Breast epithelium (tissue), 4 donors: Measurements from ENCODE around the gene SPTBN5. TPM values are rescaled to one million over a fixed set of nuclear protein-coding genes. Genes with fewer than 3 reads are reported as not detected.

ENCODE experiments used
- DNase-seq, 2 donors: peaks; one replicate each; pipeline ENCODE4 v3.0.0-alpha.2; 2019; ENCODE audit warnings: low spot score in 2 of 2
- H3K27ac ChIP-seq, 2 donors: fragments of 200-600 bp; sonication (generic) in 1 of 2; one replicate each; pipeline ENCODE4 v1.5.1; 2016 to 2019; ENCODE audit warnings: mild to moderate bottlenecking in 1 of 2
- H3K27me3 ChIP-seq, 2 donors: fragments of 200-600 bp; sonication (generic) in 1 of 2; one replicate each; pipeline versions ENCODE4 v1.5.1 to v1.6.0; 2017 to 2019; ENCODE audit warnings: control low read depth in 1 of 2, mild to moderate bottlenecking in 1 of 2
- H3K36me3 ChIP-seq: fragments of 200-600 bp; one replicate; pipeline ENCODE4 v1.5.1; 2019
- H3K4me1 ChIP-seq, 2 donors: fragments of 200-600 bp; sonication (generic); one replicate each; pipeline ENCODE4 v1.5.1; 2016 to 2019; ENCODE audit warnings: control low read depth in 1 of 2
- H3K4me3 ChIP-seq, 3 donors: fragments of 200-600 bp; sonication (generic); 1 replicate in 2 of 3; 2 replicates in 1 of 3; pipeline ENCODE4 v1.5.1; 2016 to 2019; ENCODE audit warnings: mild to moderate bottlenecking in 3 of 3, moderate library complexity in 2 of 3
- H3K9me3 ChIP-seq, 2 donors: fragments of 200-600 bp; sonication (generic) in 1 of 2; one replicate each; pipeline ENCODE4 v1.5.1; 2016 to 2019; ENCODE audit warnings: control low read depth in 1 of 2
- CTCF ChIP-seq, 3 donors: fragments of 450-650 bp; IDR thresholded peaks; one replicate each; pipeline ENCODE4 v1.5.1; 2016 to 2017; ENCODE audit warnings: antibody characterized with exemption in 3 of 3, mild to moderate bottlenecking in 3 of 3, moderate library complexity in 3 of 3
- POLR2A ChIP-seq: fragments of 450-650 bp; IDR thresholded peaks from one replicate; pipeline ENCODE4 v1.6.1; 2016; ENCODE audit warnings: antibody characterized with exemption, mild to moderate bottlenecking, moderate library complexity
- POLR2AphosphoS5 ChIP-seq, 3 donors: sonication (generic); formaldehyde crosslinking; IDR thresholded peaks; one replicate each; pipeline ENCODE4 v1.6.1; 2017; ENCODE audit warnings: antibody characterized with exemption in 3 of 3
- intact Hi-C: fragments of 100-400 bp; cut with DNase I; formaldehyde crosslinking; loops from one replicate; pipeline ENCODE4 v1.15.1; 2023; ENCODE audit warnings: low total_unique reads
- total RNA-seq, 3 donors: library from RNA; depleted of rRNA; stranded (reverse); fragments of >200 nt; gene quantifications; one replicate each; pipeline ENCODE4 v1.1.0, GENCODE V29; 2016

Gene SPTBN5
- total RNA-seq, 3 donors from 2014 or later, result 0.16 to 2.3 (median 2.0) TPM

GRCh38 chr15:41824062-41824745, 69.6 kb downstream of the SPTBN5 start:
- TF ChIP-seq CTCF (IDR thresholded peaks at IDR 0.05) (no peak), POLR2A (no peak), POLR2AphosphoS5 (IDR thresholded peaks at IDR 0.05) (no peak)
- no peak for DNase-seq
- Histone ChIP-seq H3K9me3 (no peaks in the 10 kb centered on the region), H3K4me1 (no peaks in the 10 kb centered on the region), H3K27ac (no peak overlapping the region), H3K4me3 (no peak overlapping the region), H3K27me3 (no peaks in the 10 kb centered on the region), H3K36me3 (no peaks in the 10 kb centered on the region)
- intact Hi-C loops, result no loop called here

- no peak overlapping the region for H3K4me3 ChIP-seq
- no peaks in the 10 kb centered on the region for H3K27me3 ChIP-seq
- H3K36me3 ChIP-seq, result no peaks in the 10 kb centered on the region
- no peaks in the 10 kb centered on the region for H3K4me1 ChIP-seq
- no peaks in the 10 kb centered on the region for H3K9me3 ChIP-seq
- no peak overlapping the region for H3K27ac ChIP-seq
- DNase-seq, result no peak
- no peak for TF ChIP-seq CTCF (IDR thresholded peaks at IDR 0.05)
- TF ChIP-seq POLR2A, result no peak
- no peak for TF ChIP-seq POLR2AphosphoS5 (IDR thresholded peaks at IDR 0.05)
- intact Hi-C loops, result no loop called here
These were observed 70.4 kb downstream of the SPTBN5 start for GRCh38 chr15:41823502-41823901.

GRCh38 chr15:41822957-41823356, 70.9 kb downstream of the SPTBN5 start:
- DNase-seq, result no peak
- no peaks in the 10 kb centered on the region for H3K27me3 ChIP-seq
- no peak overlapping the region for H3K27ac ChIP-seq
- H3K36me3 ChIP-seq, result no peaks in the 10 kb centered on the region
- no peak for TF ChIP-seq CTCF (IDR thresholded peaks at IDR 0.05)
- TF ChIP-seq POLR2AphosphoS5 (IDR thresholded peaks at IDR 0.05), result no peak
- no peak for TF ChIP-seq POLR2A
- intact Hi-C loops, result no loop called here
- H3K9me3 ChIP-seq, result no peaks in the 10 kb centered on the region
- no peaks in the 10 kb centered on the region for H3K4me1 ChIP-seq
- no peak overlapping the region for H3K4me3 ChIP-seq

- DNase-seq, result no peak
- H3K9me3 ChIP-seq, result no peaks in the 10 kb centered on the region
- H3K4me1 ChIP-seq, result no peaks in the 10 kb centered on the region
- no peaks in the 10 kb centered on the region for H3K36me3 ChIP-seq
- H3K27me3 ChIP-seq, result no peaks in the 10 kb centered on the region
- no peak overlapping the region for H3K27ac ChIP-seq
- no peak overlapping the region for H3K4me3 ChIP-seq
- intact Hi-C loops, result no loop called here
- TF ChIP-seq CTCF (IDR thresholded peaks at IDR 0.05) (no peak), POLR2AphosphoS5 (IDR thresholded peaks at IDR 0.05) (no peak), POLR2A (no peak)
These were observed 71.4 kb downstream of the SPTBN5 start for GRCh38 chr15:41822471-41822870.

- H3K36me3 ChIP-seq, result no peaks in the 10 kb centered on the region
- no peaks in the 10 kb centered on the region for H3K9me3 ChIP-seq
- TF ChIP-seq POLR2AphosphoS5 (IDR thresholded peaks at IDR 0.05) (no peak), CTCF (IDR thresholded peaks at IDR 0.05) (no peak), POLR2A (no peak)
These were observed 72.0 kb downstream of the SPTBN5 start for GRCh38 chr15:41821831-41822230.

More at GRCh38 chr15:41821831-41822230, 72.0 kb downstream of the SPTBN5 start:
- Histone ChIP-seq H3K27ac (no peak overlapping the region), H3K27me3 (no peaks in the 10 kb centered on the region), H3K4me1 (no peaks in the 10 kb centered on the region), H3K4me3 (no peak overlapping the region)
- intact Hi-C loops, result no loop called here
- DNase-seq, result no peak
